ENCODE results near the gene EIF3D.

DNA sequence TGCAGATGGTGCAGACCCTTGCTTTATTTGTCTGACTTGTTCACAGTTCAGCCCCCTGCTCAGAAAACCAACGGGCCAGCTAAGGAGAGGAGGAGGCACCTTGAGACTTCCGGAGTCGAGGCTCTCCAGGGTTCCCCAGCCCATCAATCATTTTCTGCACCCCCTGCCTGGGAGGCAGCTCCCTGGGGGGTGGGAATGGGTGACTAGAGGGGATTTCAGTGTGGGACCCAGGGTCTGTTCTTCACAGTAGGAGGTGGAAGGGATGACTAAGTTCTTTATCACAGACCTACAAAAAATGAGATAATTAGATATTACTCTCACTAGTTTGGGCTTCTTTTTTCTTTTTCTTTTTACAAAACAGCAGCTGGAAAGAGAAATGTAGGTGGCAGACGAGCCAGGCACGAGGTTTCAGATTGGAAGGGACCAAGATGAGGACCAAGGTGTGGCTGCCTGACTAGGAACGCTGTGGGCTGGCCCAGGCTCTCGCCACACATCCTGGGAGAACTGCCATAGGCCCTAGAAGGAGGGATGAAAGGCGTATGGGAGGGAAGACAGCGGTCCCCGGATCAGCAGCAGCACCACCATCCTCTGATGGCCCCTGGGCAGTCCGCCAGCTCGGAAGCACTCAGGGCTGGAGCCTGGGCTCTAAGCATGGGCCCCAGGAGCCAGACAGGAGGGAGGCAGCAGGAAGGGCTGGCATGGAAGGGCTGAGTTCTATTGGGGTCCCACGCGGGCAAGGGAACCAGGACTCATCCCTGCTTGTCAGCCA is 61.7 kb downstream of the EIF3D start:
- no peak for TF ChIP-seq EZH2 (IDR thresholded peaks at IDR 0.05; ENCODE audit: borderline replicate concordance, low read length)
- TF ChIP-seq, protein P1, sequence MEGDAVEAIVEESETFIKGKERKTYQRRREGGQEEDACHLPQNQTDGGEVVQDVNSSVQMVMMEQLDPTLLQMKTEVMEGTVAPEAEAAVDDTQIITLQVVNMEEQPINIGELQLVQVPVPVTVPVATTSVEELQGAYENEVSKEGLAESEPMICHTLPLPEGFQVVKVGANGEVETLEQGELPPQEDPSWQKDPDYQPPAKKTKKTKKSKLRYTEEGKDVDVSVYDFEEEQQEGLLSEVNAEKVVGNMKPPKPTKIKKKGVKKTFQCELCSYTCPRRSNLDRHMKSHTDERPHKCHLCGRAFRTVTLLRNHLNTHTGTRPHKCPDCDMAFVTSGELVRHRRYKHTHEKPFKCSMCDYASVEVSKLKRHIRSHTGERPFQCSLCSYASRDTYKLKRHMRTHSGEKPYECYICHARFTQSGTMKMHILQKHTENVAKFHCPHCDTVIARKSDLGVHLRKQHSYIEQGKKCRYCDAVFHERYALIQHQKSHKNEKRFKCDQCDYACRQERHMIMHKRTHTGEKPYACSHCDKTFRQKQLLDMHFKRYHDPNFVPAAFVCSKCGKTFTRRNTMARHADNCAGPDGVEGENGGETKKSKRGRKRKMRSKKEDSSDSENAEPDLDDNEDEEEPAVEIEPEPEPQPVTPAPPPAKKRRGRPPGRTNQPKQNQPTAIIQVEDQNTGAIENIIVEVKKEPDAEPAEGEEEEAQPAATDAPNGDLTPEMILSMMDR (IDR thresholded peaks at IDR 0.05; ENCODE audit: low read length): no peak

All from OCI-LY1 (cell line).